ENCODE results near the gene LHX3. TPM values are rescaled to one million over a fixed set of nuclear protein-coding genes. Genes with fewer than 3 reads are reported as not detected.

Gene LHX3
- total RNA-seq, 1 experiment from 2014 or later: not detected

- H3K4me3 Mint-ChIP-seq: no peak overlapping the region
- Histone ChIP-seq H3K18ac (ENCODE audit: insufficient read length, low read depth, low read length) (no peak overlapping the region), H4K8ac (replicated peaks; ENCODE audit: insufficient read length, low read depth, low read length) (no peak overlapping the region), H2AFZ (ENCODE audit: low read length) (no peak overlapping the region), H3T11ph (ENCODE audit: low read length) (no peak overlapping the region), H3K9me3 (ENCODE audit: control insufficient read depth, low read depth, low read length) (no peaks in the 10 kb centered on the region), H3K4me1 (ENCODE audit: insufficient read depth, low read length) (no peaks in the 10 kb centered on the region), H3K27ac (ENCODE audit: insufficient read length, low read depth, low read length) (no peak overlapping the region), H2BK12ac (ENCODE audit: insufficient read length, low read depth, low read length) (no peak overlapping the region), H3K14ac (ENCODE audit: insufficient read depth, low read length) (no peak overlapping the region), H3K23ac (ENCODE audit: insufficient read length, low read depth, low read length) (no peak overlapping the region), H3K27me3 (ENCODE audit: insufficient read depth, low read length) (no peaks in the 10 kb centered on the region), H3K4me2 (ENCODE audit: insufficient read depth, insufficient read length, low read length) (no peak overlapping the region), H2BK15ac (ENCODE audit: low read depth, low read length) (no peak overlapping the region), H2AK5ac (ENCODE audit: insufficient read length, low read length) (no peak overlapping the region), H2BK5ac (ENCODE audit: insufficient read length, low read length) (no peak overlapping the region), H2BK120ac (ENCODE audit: low read depth, low read length, poor library complexity, severe bottlenecking) (no peak overlapping the region), H4K5ac (ENCODE audit: insufficient read length, low read depth, low read length) (no peak overlapping the region), H3K23me2 (ENCODE audit: insufficient read length, low read depth, low read length, poor library complexity, severe bottlenecking) (no peaks in the 10 kb centered on the region), H3K79me2 (ENCODE audit: insufficient read depth, low read length) (no peaks in the 10 kb centered on the region), H3K56ac (ENCODE audit: insufficient read length, low read depth, low read length) (no peak overlapping the region), H2BK20ac (ENCODE audit: low read depth, low read length, poor library complexity, severe bottlenecking) (no peak overlapping the region), H3K9ac (ENCODE audit: extremely low read depth, insufficient read length, low read length) (no peak overlapping the region), H3K79me1 (ENCODE audit: insufficient read depth, low read depth, low read length, poor library complexity, severe bottlenecking) (no peaks in the 10 kb centered on the region), H3K4ac (ENCODE audit: low read depth, low read length) (no peak overlapping the region), H4K20me1 (ENCODE audit: control insufficient read depth, insufficient read depth, insufficient read length) (no peaks in the 10 kb centered on the region), H4K91ac (ENCODE audit: insufficient read length, low read depth, low read length) (no peak overlapping the region)
- WGBS (ENCODE audit: extremely low coverage, insufficient read length, low lambda C conversion rate): no CpG with 5 or more reads among the region's 50 CpGs
- peak overlapping the region in 1 of 3 experiments; percentile 62; a peak in 2 of 7 replicates for H3K27ac Mint-ChIP-seq
- peaks cover 11 to 25% of the 10 kb centered on the region in 2 experiments for H3K4me1 Mint-ChIP-seq
- no peak for TF ChIP-seq CTCF (conservative IDR thresholded peaks at IDR 0.05)
- no peaks in the 10 kb centered on the region for H3K36me3 Mint-ChIP-seq (ENCODE audit: insufficient read depth in 1 of 3, low read depth in 3 of 3)
- DNase-seq: no peak
- peaks cover 12% of the 10 kb centered on the region for H3K27me3 Mint-ChIP-seq (ENCODE audit: low read depth)
- no peaks in the 10 kb centered on the region; a peak in 1 of 5 replicates for H3K9me3 Mint-ChIP-seq
Measured at GRCh38 chr9:136251264-136252115, 46.6 kb upstream of the LHX3 start.

All from H9 (cell line).